CD14-positive monocyte (primary cell): ENCODE data around the gene IL19. TPM values are rescaled to one million over a fixed set of nuclear protein-coding genes. Genes with fewer than 3 reads are reported as not detected.

Source experiments
- DNase-seq, 3 donors: peaks; one replicate each; pipeline ENCODE4 v3.0.0-alpha.2; 2011 to 2022
- H2AFZ ChIP-seq: 2 replicates; pipeline ENCODE4 v1.6.0; 2012; ENCODE audit warnings: mild to moderate bottlenecking, low read depth, low read length, inconsistent platforms; ENCODE audit not compliant: insufficient read depth, poor library complexity, severe bottlenecking
- H3K27ac ChIP-seq, 2 donors: 1 replicate in 1 of 2; 2 replicates in 1 of 2; pipeline ENCODE4 v1.5.1; 2012 to 2013; ENCODE audit warnings: low read length in 2 of 2, control low read depth in 1 of 2, inconsistent platforms in 1 of 2, low read depth in 1 of 2, mild to moderate bottlenecking in 1 of 2
- H3K27me3 ChIP-seq, 2 donors: one replicate each; pipeline versions ENCODE4 v1.6.0 to v1.6.1; 2011 to 2013; ENCODE audit warnings: low read length in 2 of 2; ENCODE audit not compliant: control insufficient read depth in 2 of 2, insufficient read depth in 2 of 2
- H3K36me3 ChIP-seq, 2 donors: replicated peaks in 1 of 2; 1 replicate in 1 of 2; 2 replicates in 1 of 2; pipeline versions ENCODE4 v1.5.1 to v1.6.1; 2012 to 2013; ENCODE audit warnings: low read length in 2 of 2, control low read depth in 1 of 2, inconsistent platforms in 1 of 2, mild to moderate bottlenecking in 1 of 2; ENCODE audit not compliant: insufficient read depth in 2 of 2, control insufficient read depth in 1 of 2
- H3K4me1 ChIP-seq, 2 donors: 1 replicate in 1 of 2; 2 replicates in 1 of 2; pipeline versions ENCODE4 v1.5.1 to v1.6.1; 2012 to 2013; ENCODE audit warnings: low read length in 2 of 2, control low read depth in 1 of 2, inconsistent platforms in 1 of 2, mild to moderate bottlenecking in 1 of 2, moderate library complexity in 1 of 2; ENCODE audit not compliant: insufficient read depth in 2 of 2, control insufficient read depth in 1 of 2
- H3K4me2 ChIP-seq: replicated peaks from 2 replicates; pipeline ENCODE3; 2012; ENCODE audit warnings: low read length, moderate library complexity, mild to moderate bottlenecking; ENCODE audit not compliant: poor library complexity, severe bottlenecking; ENCODE audit errors: extremely low read depth
- H3K4me3 ChIP-seq, 3 experiments: fragments of 200-600 bp in 1 of 3; sonication (generic) in 1 of 3; replicated peaks in 1 of 3; 1 replicate in 2 of 3; 2 replicates in 1 of 3; pipeline ENCODE4 v1.5.1; 2011 to 2013; ENCODE audit warnings: low read length in 3 of 3, mild to moderate bottlenecking in 3 of 3, control low read depth in 2 of 3, low read depth in 2 of 3, inconsistent platforms in 1 of 3, moderate library complexity in 1 of 3
- H3K79me2 ChIP-seq: 2 replicates; pipeline ENCODE4 v1.6.0; 2012; ENCODE audit warnings: mild to moderate bottlenecking, control low read depth, inconsistent platforms, low read length, moderate library complexity; ENCODE audit not compliant: insufficient read depth
- H3K9ac ChIP-seq: 2 replicates; pipeline ENCODE4 v1.6.0; 2017; ENCODE audit warnings: low read length, mild to moderate bottlenecking; ENCODE audit not compliant: insufficient read depth, poor library complexity, severe bottlenecking
- H3K9me3 ChIP-seq, 2 donors: replicated peaks in 1 of 2; 1 replicate in 1 of 2; 2 replicates in 1 of 2; pipeline versions ENCODE4 v1.5.1 to v1.6.1; 2012 to 2013; ENCODE audit warnings: low read length in 2 of 2, control low read depth in 1 of 2; ENCODE audit not compliant: control insufficient read depth in 1 of 2, insufficient read depth in 1 of 2
- H4K20me1 ChIP-seq: 2 replicates; pipeline ENCODE4 v1.6.0; 2012; ENCODE audit warnings: mild to moderate bottlenecking, low read length, control low read depth, moderate library complexity; ENCODE audit not compliant: insufficient read depth
- H3K27ac Mint-ChIP-seq, 7 donors: one replicate each; pipeline ENCODE4 v1.8.0; 2020; ENCODE audit warnings: mild to moderate bottlenecking in 7 of 7, mixed read lengths in 7 of 7, moderate library complexity in 6 of 7, inconsistent platforms in 2 of 7
- H3K27me3 Mint-ChIP-seq, 3 donors: one replicate each; pipeline ENCODE4 v1.8.0; 2021 to 2022; ENCODE audit warnings: low read depth in 3 of 3, mild to moderate bottlenecking in 3 of 3, mixed read lengths in 3 of 3, moderate library complexity in 3 of 3, inconsistent platforms in 1 of 3
- H3K36me3 Mint-ChIP-seq, 2 donors: one replicate each; pipeline ENCODE4 v1.8.0; 2020; ENCODE audit warnings: mixed read lengths in 2 of 2, inconsistent platforms in 1 of 2, mild to moderate bottlenecking in 1 of 2
- H3K4me1 Mint-ChIP-seq: one replicate; pipeline ENCODE4 v1.8.0; 2020; ENCODE audit warnings: mild to moderate bottlenecking, mixed read lengths
- H3K4me3 Mint-ChIP-seq, 2 donors: one replicate each; pipeline ENCODE4 v1.8.0; 2020; ENCODE audit warnings: mild to moderate bottlenecking in 2 of 2, mixed read lengths in 2 of 2, moderate library complexity in 1 of 2
- H3K9me3 Mint-ChIP-seq, 7 donors: one replicate each; pipeline ENCODE4 v1.8.0; 2020 to 2022; ENCODE audit warnings: mixed read lengths in 7 of 7, mild to moderate bottlenecking in 6 of 7, moderate library complexity in 6 of 7, inconsistent platforms in 2 of 7
- CTCF ChIP-seq: fragments of 200-600 bp; IDR thresholded peaks from one replicate; pipeline ENCODE4 v1.8.0; 2022; ENCODE audit warnings: antibody characterized with exemption, mild to moderate bottlenecking
- WGBS: methylation state at CpG from one replicate; pipeline ENCODE4 v1.1.5; 2013; ENCODE audit warnings: missing lambda C conversion rate; ENCODE audit not compliant: insufficient coverage; 5-methylcytosine and 5-hydroxymethylcytosine counted together
- intact Hi-C, 2 donors: fragments of 100-400 bp; cut with micrococcal nuclease; formaldehyde crosslinking; loops; one replicate each; pipeline versions ENCODE4 v1.15.0 to v1.15.1; 2023
- polyA plus RNA-seq, 3 donors: library from polyadenylated mRNA; depleted of rRNA in 1 of 3; unstranded in 2 of 3; stranded (reverse) in 1 of 3; fragments of 300-500 nt in 2 of 3; fragments of >200 nt in 1 of 3; fragmentation: Illumina TruSeq in 2 of 3; gene quantifications; 1 replicate in 2 of 3; 2 replicates in 1 of 3; pipeline ENCODE4 v1.2.3, GENCODE V29; 2012 to 2021

Gene IL19
- polyA plus RNA-seq, 3 donors: 0.41 TPM; not detected in 2

- peak overlapping the region in 1 of 7 donors; percentile 24 for H3K27ac Mint-ChIP-seq
- WGBS: 89% methylated on average over 7 of the region's 14 CpGs
- intact Hi-C loops: loop anchor here (5.0 kb wide), 3 partner anchors 34 to 1114 kb away; no protein-coding TSS in a partner anchor
Measured at GRCh38 chr1:206768472-206769303, 1.9 kb upstream of the IL19 start.

More at GRCh38 chr1:206768472-206769303, 1.9 kb upstream of the IL19 start:
- H3K27ac ChIP-seq: no peak overlapping the region
- Mint-ChIP-seq H3K27me3 (peaks cover 0 to 11% (median 10%) of the 10 kb centered on the region in 3 donors), H3K9me3 (peaks cover 0 to 8% (median 3%) of the 10 kb centered on the region in 7 donors), H3K36me3 (peaks cover 27 to 31% of the 10 kb centered on the region in 2 donors), H3K4me3 (no peak overlapping the region), H3K4me1 (peaks cover 77% of the 10 kb centered on the region)
- no peak overlapping the region for H3K4me2 ChIP-seq
- H3K9ac ChIP-seq: no peak overlapping the region
- H3K4me3 ChIP-seq: no peak overlapping the region
- no peak overlapping the region for H2AFZ ChIP-seq
- H4K20me1 ChIP-seq: no peaks in the 10 kb centered on the region
- peaks cover 68 to 81% of the 10 kb centered on the region in 2 donors for H3K4me1 ChIP-seq
- H3K27me3 ChIP-seq: no peaks in the 10 kb centered on the region
- H3K79me2 ChIP-seq: peaks cover 5% of the 10 kb centered on the region
- peaks cover 0 to 14% of the 10 kb centered on the region in 2 donors for H3K36me3 ChIP-seq
- TF ChIP-seq CTCF: no peak
- DNase-seq: no peak
- peaks cover 0 to 3% of the 10 kb centered on the region in 2 donors for H3K9me3 ChIP-seq
